Inflammatory macrophage treated with lipopolysaccharide for 1 hour (primary cell): ENCODE data around the gene DDX53.

Source experiments
- DNase-seq, 2 donors: peaks; one replicate each; pipeline ENCODE4 v3.0.0-alpha.2; 2020 to 2022

DDX53 gene

DNA sequence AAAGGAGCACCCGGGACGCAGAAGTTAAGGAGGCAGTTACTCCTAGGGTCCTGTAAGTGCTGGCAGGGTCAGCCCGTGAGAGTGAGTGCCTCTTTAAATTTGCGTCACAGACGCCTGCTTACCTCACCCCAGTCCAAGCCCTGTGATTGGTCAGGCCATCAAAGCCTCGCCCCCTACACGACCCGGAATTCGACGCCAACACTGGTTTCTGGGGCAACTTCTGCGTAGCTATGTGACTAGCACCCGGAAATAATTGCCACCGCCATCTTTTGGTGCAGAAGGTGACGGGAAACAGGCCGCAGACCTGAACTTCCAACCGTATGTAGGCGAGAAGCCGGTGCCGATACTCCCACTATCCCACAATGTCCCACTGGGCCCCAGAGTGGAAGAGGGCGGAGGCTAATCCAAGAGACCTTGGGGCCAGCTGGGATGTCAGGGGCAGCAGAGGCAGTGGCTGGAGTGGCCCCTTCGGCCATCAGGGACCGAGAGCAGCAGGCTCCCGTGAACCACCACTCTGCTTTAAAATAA is at the start of gene DDX53:
TSS of gene DDX53 (plus strand) at position 265 of the 528 bp plus-strand sequence. CDS start at position 363, 98 bp downstream.
- no peak for DNase-seq

GRCh38 chrX:22950269-22951266 is 49.2 kb upstream of the DDX53 start:
- peak; percentile 1 for DNase-seq

- no peak for DNase-seq
These were observed 47.8 kb upstream of the DDX53 start for GRCh38 chrX:22952010-22952409.

DNA sequence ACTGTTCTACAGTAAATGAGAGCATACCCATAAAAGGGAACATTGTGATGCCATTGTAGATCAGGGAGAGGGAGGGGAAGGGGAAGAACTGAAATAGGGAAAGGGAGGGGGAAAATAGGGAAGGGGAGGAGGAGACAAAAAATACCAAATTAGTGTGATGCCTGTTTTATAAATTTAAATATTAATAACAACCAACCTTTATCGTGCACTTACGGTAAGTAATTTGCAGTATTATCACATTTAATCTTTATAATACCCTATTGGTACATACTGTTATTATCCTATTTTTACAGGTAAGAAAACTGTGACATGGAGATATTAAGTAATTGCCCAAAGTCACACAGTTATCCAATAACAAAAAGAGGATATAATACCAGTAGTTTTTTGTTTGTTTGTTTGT is 41.5 kb upstream of the DDX53 start:
- no peak for DNase-seq

DNA sequence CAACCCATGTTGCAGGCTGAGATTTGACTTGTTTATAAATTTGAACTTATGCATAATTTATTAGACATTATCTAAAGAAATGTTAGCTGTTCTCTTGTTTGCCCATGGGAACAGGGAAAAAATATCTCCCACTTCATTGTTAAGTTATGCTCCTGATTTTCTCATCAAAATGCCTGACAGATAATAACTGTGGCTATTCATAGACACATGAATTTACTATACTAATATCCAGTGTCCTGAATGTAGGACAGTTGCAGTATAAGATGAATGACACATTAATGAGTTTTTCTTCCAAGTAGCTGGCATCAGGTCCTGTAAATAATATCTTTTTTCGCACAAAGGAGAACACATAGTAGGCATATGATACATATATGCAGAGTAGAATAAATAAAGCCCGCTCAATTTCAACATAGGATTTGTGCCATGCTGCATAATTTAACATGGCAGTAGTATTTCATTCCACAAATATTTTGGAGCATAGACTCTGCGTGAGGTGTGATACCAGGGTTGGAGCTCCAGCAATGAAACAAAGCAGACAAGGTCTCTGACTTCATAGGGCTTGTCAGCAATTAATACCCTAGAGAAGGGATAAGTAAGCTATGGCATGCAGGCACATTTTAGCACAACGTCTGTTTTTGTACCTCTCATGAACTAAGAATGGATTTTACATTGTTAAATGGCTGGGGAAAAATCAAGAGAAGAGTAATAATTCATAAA is 40.4 kb upstream of the DDX53 start:
- DNase-seq = no peak

GRCh38 chrX:22963196-22963595 is 36.6 kb upstream of the DDX53 start:
- DNase-seq = no peak

DNA sequence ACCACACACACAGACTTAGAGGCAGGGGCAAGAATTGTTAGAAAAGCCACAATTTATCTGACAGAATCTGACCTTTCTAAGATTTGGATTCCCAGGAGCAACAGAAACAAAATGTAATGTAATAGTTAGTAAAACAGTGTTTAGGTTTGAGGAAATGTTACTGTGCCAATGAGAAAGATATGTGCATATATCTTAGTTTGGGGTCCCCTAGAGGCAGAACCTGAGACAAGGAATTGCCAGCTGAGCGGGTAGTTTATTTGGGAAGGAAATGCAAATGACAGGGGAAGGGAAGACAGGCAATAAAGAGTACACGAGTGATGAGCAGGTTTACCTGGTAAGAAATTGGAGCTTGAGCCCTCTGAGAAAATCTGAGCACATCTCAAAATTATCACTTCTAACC is 31.3 kb upstream of the DDX53 start:
- DNase-seq = no peak

- DNase-seq = no peak
These were observed 30.3 kb upstream of the DDX53 start for GRCh38 chrX:22969411-22969810.

- no peak for DNase-seq
These were observed 28.9 kb upstream of the DDX53 start for GRCh38 chrX:22970861-22971260.

DNA sequence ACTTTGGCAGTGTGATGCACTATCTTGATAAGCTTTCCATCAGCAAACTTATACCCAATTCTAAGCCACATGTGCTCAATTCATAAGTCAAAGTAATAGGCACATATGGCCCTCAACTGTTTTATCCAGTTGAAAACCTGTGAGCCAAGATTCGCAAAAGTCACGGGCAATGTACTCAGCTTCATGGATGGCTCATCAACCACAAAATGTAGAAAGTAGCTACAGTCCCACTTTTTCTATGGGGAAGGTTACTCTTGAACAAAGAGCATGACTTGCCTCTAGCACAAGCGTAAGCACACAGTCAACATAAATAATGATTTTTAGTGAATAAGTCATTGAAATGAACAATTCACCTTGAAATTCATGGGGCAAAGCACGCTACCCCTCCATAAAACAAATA is 25.1 kb upstream of the DDX53 start:
- DNase-seq = no peak

DNA sequence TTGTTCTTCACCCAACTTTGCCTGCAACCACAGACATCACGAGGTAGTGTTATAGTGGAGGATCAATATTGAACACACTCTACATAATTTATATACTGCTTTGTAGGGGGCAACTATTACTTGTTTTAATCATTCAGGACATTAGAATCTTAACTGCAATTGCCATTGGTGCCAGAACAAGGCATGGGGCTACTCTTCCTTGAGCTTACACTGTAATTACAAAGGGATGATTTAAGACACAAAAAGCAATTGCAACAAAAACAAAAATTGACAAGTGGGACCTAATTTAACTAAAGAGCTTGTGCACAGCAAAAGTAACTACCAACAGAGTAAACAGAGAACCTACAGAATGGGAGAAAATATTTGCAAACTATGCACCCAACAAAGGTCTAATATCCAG is 24.0 kb upstream of the DDX53 start:
- no peak for DNase-seq

- no peak for DNase-seq
These were observed 13.8 kb upstream of the DDX53 start for GRCh38 chrX:22985958-22986357.

DNA sequence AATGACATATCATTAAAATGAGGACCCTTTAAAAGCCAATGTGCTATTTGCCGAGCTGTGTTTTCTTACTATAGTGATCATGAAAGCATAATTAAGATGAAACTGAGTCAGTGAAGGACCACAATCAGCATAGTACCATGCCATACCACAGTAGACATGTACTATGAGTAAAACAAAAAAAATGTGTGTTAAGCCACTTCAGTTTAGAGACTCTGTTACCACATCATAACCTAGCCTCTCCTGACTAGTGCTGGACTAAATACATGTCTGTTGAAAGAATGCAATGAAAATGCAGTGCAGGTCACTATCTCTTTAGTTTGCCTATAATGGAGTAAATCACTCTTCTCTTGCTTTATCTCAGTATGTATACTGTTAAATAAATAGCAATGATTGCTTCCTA is 12.3 kb upstream of the DDX53 start:
- no peak for DNase-seq

DNA sequence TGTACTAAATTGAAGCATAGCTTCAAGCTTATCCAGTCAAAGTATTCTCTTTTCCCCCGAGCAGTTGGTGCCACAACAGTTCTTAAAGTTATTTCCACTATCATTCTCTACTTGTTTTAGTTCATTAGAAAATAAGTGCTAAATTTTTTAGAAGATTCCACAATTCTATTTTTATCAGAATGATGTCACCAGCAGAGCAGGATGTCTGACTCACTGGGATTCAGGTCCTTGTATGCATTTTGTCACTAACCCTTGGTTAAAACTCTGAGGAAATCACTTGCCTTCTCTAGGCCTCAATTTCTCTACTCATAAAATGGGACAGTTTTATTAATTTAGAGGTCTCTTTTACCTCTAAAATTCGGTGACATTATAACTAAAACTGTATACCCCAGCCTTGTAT is 3.4 kb downstream of the DDX53 start:
- DNase-seq = no peak

GRCh38 chrX:23008431-23009099 is 8.8 kb downstream of the DDX53 start:
- DNase-seq = peak in 1 of 2 donors; percentile 1

DNA sequence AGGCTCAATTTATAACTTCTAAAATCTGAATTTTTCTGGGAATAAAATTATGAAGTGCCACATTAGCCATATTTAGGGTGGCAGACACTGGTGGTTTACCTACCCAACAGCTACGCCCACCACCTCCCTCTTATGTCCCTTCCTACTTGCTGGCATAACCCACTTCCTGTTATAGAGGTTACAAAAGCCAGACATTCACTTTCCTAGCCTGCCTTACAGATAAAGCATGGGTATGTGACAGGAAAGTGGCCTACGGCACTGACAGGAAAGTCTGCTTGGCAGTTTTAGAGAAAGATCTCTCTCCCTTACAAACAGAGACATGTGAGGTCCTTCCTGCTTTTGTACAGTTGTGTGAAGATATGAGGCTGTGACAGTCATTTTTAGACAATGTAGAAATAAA is 12.4 kb downstream of the DDX53 start:
- DNase-seq = no peak

GRCh38 chrX:23012636-23013035 is 12.9 kb downstream of the DDX53 start:
- no peak for DNase-seq

DNA sequence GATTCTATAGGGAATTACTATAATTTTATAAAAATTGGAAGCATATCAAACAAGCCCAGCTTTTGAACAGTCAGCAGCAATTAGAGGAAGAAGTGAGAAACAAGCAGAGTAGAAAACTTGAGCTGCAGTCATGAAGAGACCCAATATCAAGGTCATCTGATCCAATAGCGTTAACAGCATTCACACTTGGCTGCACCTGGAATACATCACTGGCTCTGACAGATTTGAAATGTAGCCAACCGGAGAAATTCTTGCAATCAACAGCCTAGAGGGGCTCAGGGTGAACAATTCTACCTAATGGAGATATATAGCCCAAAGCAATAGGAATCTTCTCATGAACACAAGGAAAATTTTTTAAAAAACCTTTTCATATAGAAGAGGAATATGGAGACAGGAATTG is 13.6 kb downstream of the DDX53 start:
- no peak for DNase-seq

DNA sequence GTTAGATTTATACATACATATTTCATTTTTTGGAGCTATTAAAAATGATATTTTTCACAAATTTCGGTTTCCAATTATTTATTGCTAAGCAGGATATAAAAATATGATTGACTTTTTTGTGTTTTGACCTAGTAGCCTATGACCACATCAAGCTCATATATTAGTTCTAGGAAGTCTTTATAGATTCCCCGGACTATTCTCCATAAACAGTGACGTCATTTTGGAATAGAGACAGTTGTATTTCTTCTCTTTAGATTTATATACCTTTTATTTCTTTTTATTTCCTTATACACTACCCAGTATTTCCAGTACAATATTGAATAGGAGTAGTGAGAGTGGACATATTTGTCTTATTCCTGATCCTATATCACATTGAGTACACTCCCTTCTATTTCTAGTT is 31.8 kb downstream of the DDX53 start:
- no peak for DNase-seq

DNA sequence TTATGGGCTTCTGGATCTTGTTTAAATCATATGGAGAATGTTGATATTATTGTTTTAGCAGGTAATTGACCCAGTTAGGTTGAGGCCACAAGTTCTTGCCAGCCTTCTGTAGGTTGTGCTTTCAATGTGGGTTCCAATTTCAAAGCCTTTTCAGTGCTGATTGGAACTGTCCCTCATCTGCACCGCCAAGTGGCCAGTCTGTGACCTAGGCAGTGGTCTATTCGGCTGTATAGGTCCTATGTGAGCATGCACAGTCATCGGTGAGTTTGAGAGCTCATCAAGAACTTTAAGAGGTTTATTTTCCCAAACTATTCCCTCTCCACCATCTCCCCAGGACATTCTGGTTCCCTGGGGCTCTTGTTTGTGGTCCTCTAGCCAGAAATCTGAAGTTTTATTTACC is 35.7 kb downstream of the DDX53 start:
- DNase-seq = no peak

GRCh38 chrX:23046443-23046842 is 46.7 kb downstream of the DDX53 start:
- DNase-seq = no peak

DNA sequence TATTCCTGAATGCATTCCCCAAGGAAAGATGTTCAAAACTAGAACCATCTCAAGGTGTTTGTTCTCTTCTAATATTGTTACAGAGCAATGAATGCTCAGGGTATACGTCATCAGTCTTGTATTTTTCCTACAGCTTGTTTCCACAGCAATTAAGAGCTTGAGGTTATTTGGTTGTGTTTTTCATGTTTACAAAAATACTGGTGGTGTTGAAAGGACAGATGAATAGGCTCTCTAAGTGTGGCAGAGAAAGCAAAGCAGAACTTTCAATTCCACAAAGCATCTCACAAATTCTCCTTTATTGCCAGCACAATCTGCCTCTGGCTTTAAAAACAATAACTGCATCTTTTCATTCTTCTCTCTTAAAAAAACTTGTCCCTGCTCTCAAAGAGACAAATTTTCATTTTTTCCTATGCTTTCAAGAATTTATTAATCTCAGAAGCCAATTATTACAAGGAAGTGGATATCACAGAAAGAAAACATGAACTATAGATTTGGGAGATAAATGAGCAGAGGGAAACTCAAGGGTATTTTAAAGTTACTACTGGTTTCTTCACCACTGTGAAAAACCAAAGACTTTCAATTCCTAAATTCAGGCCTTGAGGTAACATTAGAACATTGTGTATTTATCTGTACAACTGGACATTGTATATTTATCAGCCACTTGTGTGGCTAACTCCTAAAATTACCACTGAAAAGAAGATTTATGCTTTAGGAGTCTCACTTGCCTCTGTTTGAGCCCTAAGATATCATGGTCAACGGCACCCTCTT is 49.2 kb downstream of the DDX53 start:
- DNase-seq = no peak
